Stomach (tissue), 4 donors: ENCODE data around the gene CYB5B.

ENCODE experiments used
- CTCF ChIP-seq, 7 experiments: fragments of 450-650 bp in 4 of 7; fragments of 200-600 bp in 3 of 7; sonication (generic) in 3 of 7; IDR thresholded peaks; one replicate each; pipeline ENCODE4 v1.5.1; 2016 to 2019; ENCODE audit warnings: antibody characterized with exemption in 7 of 7, control low read depth in 2 of 7, mild to moderate bottlenecking in 1 of 7
- POLR2AphosphoS5 ChIP-seq, 3 donors: sonication (generic); formaldehyde crosslinking; IDR thresholded peaks; one replicate each; pipeline ENCODE4 v1.6.1; 2016; ENCODE audit warnings: antibody characterized with exemption in 3 of 3

- TF ChIP-seq POLR2AphosphoS5 (IDR thresholded peaks at IDR 0.05) (no peak), CTCF (IDR thresholded peaks at IDR 0.05) (no peak)
Measured at GRCh38 chr16:69508033-69508755, 83.8 kb downstream of the CYB5B start.
